GM18858 (cell line): Measurements from ENCODE around the gene PSENEN.
"Not testable (repeated sequence)": the region's sequence is repeated elsewhere in the genome, so short reads cannot be mapped to it uniquely, and the experiment has no call there.

ENCODE experiments used
- ATAC-seq: cut with Tn5 transposase; IDR thresholded peaks from one replicate; pipeline ENCODE4 v1.9.1; 2021; ENCODE audit not compliant: unreplicated experiment

The PSENEN gene

GRCh38 chr19:35787227-35787799 lies 41.9 kb downstream of the PSENEN start:
- no peak for ATAC-seq

- ATAC-seq = no peak
These were observed 42.9 kb downstream of the PSENEN start for GRCh38 chr19:35788205-35788960.

GRCh38 chr19:35789195-35789977 lies 43.9 kb downstream of the PSENEN start:
- no peak for ATAC-seq

- no peak for ATAC-seq
These were observed 44.8 kb downstream of the PSENEN start for GRCh38 chr19:35789978-35790944.

- no peak for ATAC-seq
These were observed 45.7 kb downstream of the PSENEN start for GRCh38 chr19:35790981-35791813.

- no peak for ATAC-seq
These were observed 46.4 kb downstream of the PSENEN start for GRCh38 chr19:35791814-35792279.

- no peak for ATAC-seq
These were observed 46.9 kb downstream of the PSENEN start for GRCh38 chr19:35792312-35792711.

GRCh38 chr19:35792888-35793287 lies 47.4 kb downstream of the PSENEN start:
- no peak for ATAC-seq

- ATAC-seq = no peak
These were observed 48.1 kb downstream of the PSENEN start for GRCh38 chr19:35793381-35794165.

GRCh38 chr19:35795564-35795963 lies 50.1 kb downstream of the PSENEN start:
- ATAC-seq = not testable (repeated sequence)
